ENCODE data around the gene PEMT.

GRCh38 chr17:17484451-17484899 is 107.0 kb downstream of the PEMT start:
- TF ChIP-seq CTCF (IDR thresholded peaks at IDR 0.05) = no peak
- TF ChIP-seq PBX3 (IDR thresholded peaks at IDR 0.05) = no peak
- no peak for TF ChIP-seq EP300 (IDR thresholded peaks at IDR 0.05)
- no peak for TF ChIP-seq POLR2A (IDR thresholded peaks at IDR 0.05; ENCODE audit: low read length)
- no peak for TF ChIP-seq KDM1A (IDR thresholded peaks at IDR 0.05; ENCODE audit: low read depth)
- TF ChIP-seq MAZ (IDR thresholded peaks at IDR 0.05; ENCODE audit: borderline replicate concordance, low read depth, low read length) = no peak
